Caco-2 (cell line): ENCODE results near the gene AUH. TPM values are rescaled to one million over a fixed set of nuclear protein-coding genes. Genes with fewer than 3 reads are reported as not detected.

Experiments
- BruUV-seq: library from RNA; stranded (reverse); fragments of 400-500 nt; replicated peaks from 2 replicates; lab custom pipeline; 2021; lab: Mats Ljungman, UMichigan
- CTCF ChIA-PET: fragments of 300-600 bp; sonication (Branson Sonifier 250); formaldehyde crosslinking; loops from one replicate; lab custom pipeline; 2022; ENCODE audit warnings: antibody characterized with exemption; lab: Charles Lee
- POLR2A ChIA-PET: fragments of 300-600 bp; sonication (Branson Sonifier 250); formaldehyde crosslinking; loops from one replicate; lab custom pipeline; 2022; ENCODE audit warnings: antibody characterized with exemption; lab: Charles Lee
- DNase-seq, 2 experiments: peaks; one replicate each; pipeline versions ENCODE4 v3.0.0 to v3.0.0-alpha.2; 2020 to 2022
- H3K27me3 ChIP-seq: replicated peaks from 2 replicates; pipeline ENCODE4 v1.6.0; 2011; ENCODE audit warnings: low read length; ENCODE audit not compliant: control insufficient read depth, insufficient read depth
- H3K36me3 ChIP-seq: 2 replicates; pipeline ENCODE4 v1.5.1; 2011; ENCODE audit warnings: low read length; ENCODE audit not compliant: control insufficient read depth, insufficient read depth
- H3K4me1 ChIP-seq: fragments of 250-450 bp; sonication (Bioruptor Pico); 2 replicates; pipeline ENCODE4 v1.5.1; 2020; ENCODE audit warnings: mild to moderate bottlenecking
- H3K4me3 ChIP-seq: 2 replicates; pipeline ENCODE4 v1.5.1; 2011; ENCODE audit warnings: low read depth, mild to moderate bottlenecking, control low read depth, low read length
- H3K9me3 ChIP-seq: fragments of 250-450 bp; sonication (Bioruptor Pico); 2 replicates; pipeline ENCODE4 v1.5.1; 2020; ENCODE audit warnings: mild to moderate bottlenecking, moderate library complexity
- H3K27ac Mint-ChIP-seq: one replicate; pipeline ENCODE4 v1.8.0; 2022; ENCODE audit warnings: mixed read lengths; ENCODE audit not compliant: unreplicated experiment
- H3K27me3 Mint-ChIP-seq: one replicate; pipeline ENCODE4 v1.8.0; 2022; ENCODE audit warnings: mixed read lengths; ENCODE audit not compliant: insufficient read depth, unreplicated experiment
- H3K36me3 Mint-ChIP-seq: one replicate; pipeline ENCODE4 v1.8.0; 2022; ENCODE audit warnings: mild to moderate bottlenecking, mixed read lengths; ENCODE audit not compliant: insufficient read depth, unreplicated experiment
- H3K4me1 Mint-ChIP-seq: one replicate; pipeline ENCODE4 v1.8.0; 2022; ENCODE audit warnings: low read depth, mixed read lengths; ENCODE audit not compliant: unreplicated experiment
- H3K4me3 Mint-ChIP-seq: one replicate; pipeline ENCODE4 v1.8.0; 2022; ENCODE audit warnings: mild to moderate bottlenecking, moderate library complexity, mixed read lengths; ENCODE audit not compliant: unreplicated experiment
- H3K9me3 Mint-ChIP-seq: one replicate; pipeline ENCODE4 v1.8.0; 2022; ENCODE audit warnings: mixed read lengths; ENCODE audit not compliant: unreplicated experiment
- intact Hi-C: fragments of 100-400 bp; cut with micrococcal nuclease; formaldehyde crosslinking; loops from one replicate; pipeline ENCODE4 v1.10.0; 2022; ENCODE audit not compliant: unreplicated experiment
- total RNA-seq: library from RNA; stranded (reverse); gene quantifications from 2 replicates; pipeline ENCODE4 v1.2.3, GENCODE V29; 2022
- TF ChIP-seq, protein P1 (sequence below), 2 experiments: fragments of 200-600 bp in 1 of 2; IDR thresholded peaks; 1 replicate in 1 of 2; 2 replicates in 1 of 2; pipeline versions ENCODE4 v1.5.1 to v1.8.0; 2011 to 2022; ENCODE audit warnings: antibody characterized with exemption in 1 of 2, control low read depth in 1 of 2, inconsistent platforms in 1 of 2, low read depth in 1 of 2, low read length in 1 of 2, mild to moderate bottlenecking in 1 of 2, moderate library complexity in 1 of 2; ENCODE audit not compliant: insufficient read depth in 1 of 2, severe bottlenecking in 1 of 2, unreplicated experiment in 1 of 2

The AUH gene
- total RNA-seq, 1 experiment from 2014 or later: 10.3 TPM

DNA sequence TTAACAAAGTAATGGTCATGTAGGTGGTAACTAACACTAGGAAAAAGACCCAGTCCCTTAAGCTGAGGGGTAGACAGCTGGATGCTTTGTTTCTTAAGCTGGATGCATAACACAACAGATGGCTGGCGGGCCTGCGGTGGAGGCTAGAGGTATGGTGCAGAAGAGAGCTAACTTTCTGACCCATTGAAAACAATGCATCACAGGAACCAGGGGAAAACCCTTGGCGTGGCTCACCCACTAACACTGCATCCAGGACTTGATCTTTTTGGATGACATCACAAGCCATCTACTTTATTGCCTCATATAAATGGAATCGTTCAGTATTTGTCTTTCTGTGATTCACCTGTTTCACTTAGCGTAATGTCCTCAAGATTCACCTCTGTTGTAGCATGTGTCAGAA, 138.7 kb downstream of the AUH start:
- Mint-ChIP-seq H3K27ac (no peak overlapping the region), H3K9me3 (no peaks in the 10 kb centered on the region), H3K4me1 (no peaks in the 10 kb centered on the region), H3K36me3 (no peaks in the 10 kb centered on the region), H3K27me3 (no peaks in the 10 kb centered on the region), H3K4me3 (no peak overlapping the region)
- POLR2A ChIA-PET: no interaction called here
- H3K4me1 ChIP-seq: no peaks in the 10 kb centered on the region
- no peak overlapping the region for H3K4me3 ChIP-seq
- CTCF ChIA-PET: no interaction called here
- TF ChIP-seq, protein P1, sequence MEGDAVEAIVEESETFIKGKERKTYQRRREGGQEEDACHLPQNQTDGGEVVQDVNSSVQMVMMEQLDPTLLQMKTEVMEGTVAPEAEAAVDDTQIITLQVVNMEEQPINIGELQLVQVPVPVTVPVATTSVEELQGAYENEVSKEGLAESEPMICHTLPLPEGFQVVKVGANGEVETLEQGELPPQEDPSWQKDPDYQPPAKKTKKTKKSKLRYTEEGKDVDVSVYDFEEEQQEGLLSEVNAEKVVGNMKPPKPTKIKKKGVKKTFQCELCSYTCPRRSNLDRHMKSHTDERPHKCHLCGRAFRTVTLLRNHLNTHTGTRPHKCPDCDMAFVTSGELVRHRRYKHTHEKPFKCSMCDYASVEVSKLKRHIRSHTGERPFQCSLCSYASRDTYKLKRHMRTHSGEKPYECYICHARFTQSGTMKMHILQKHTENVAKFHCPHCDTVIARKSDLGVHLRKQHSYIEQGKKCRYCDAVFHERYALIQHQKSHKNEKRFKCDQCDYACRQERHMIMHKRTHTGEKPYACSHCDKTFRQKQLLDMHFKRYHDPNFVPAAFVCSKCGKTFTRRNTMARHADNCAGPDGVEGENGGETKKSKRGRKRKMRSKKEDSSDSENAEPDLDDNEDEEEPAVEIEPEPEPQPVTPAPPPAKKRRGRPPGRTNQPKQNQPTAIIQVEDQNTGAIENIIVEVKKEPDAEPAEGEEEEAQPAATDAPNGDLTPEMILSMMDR (IDR thresholded peaks at IDR 0.05; ENCODE audit: insufficient read depth in 1 of 2, low read depth in 1 of 2, low read length in 1 of 2, severe bottlenecking in 1 of 2, unreplicated experiment in 1 of 2): no peak
- H3K9me3 ChIP-seq: no peaks in the 10 kb centered on the region
- intact Hi-C loops: no loop called here
- no peaks in the 10 kb centered on the region for H3K36me3 ChIP-seq
- H3K27me3 ChIP-seq: no peaks in the 10 kb centered on the region
- no TSS peak for BruUV-seq
- DNase-seq: no peak

DNA sequence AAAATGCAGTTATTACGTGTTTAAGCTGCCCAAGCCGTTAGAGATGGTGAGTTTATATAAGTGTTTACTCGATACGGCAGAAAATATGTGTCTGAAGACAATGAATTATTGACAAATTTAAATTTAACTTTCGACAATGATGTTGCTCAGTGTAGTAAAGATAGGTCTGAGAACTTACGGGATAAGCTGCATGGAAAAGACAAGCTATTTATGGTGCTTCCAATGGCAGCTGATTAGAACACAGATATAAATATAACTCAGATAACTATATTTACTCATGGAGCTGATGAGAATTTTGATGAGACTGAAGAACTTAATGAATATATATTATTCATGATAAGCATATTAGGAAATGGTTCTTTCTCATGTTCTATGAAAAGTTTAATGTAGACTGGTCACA, 139.3 kb downstream of the AUH start:
- Histone ChIP-seq H3K36me3 (no peaks in the 10 kb centered on the region), H3K4me1 (no peaks in the 10 kb centered on the region), H3K4me3 (no peak overlapping the region), H3K9me3 (no peaks in the 10 kb centered on the region), H3K27me3 (no peaks in the 10 kb centered on the region)
- ChIA-PET POLR2A (no interaction called here), CTCF (no interaction called here)
- DNase-seq: no peak
- BruUV-seq: no TSS peak
- H3K9me3 Mint-ChIP-seq: no peaks in the 10 kb centered on the region
- H3K27ac Mint-ChIP-seq: no peak overlapping the region
- H3K4me1 Mint-ChIP-seq: no peaks in the 10 kb centered on the region
- intact Hi-C loops: no loop called here
- TF ChIP-seq, protein P1 (IDR thresholded peaks at IDR 0.05; ENCODE audit: insufficient read depth in 1 of 2, low read depth in 1 of 2, low read length in 1 of 2, severe bottlenecking in 1 of 2, unreplicated experiment in 1 of 2): no peak
- H3K27me3 Mint-ChIP-seq: no peaks in the 10 kb centered on the region
- no peaks in the 10 kb centered on the region for H3K36me3 Mint-ChIP-seq
- no peak overlapping the region for H3K4me3 Mint-ChIP-seq

DNA sequence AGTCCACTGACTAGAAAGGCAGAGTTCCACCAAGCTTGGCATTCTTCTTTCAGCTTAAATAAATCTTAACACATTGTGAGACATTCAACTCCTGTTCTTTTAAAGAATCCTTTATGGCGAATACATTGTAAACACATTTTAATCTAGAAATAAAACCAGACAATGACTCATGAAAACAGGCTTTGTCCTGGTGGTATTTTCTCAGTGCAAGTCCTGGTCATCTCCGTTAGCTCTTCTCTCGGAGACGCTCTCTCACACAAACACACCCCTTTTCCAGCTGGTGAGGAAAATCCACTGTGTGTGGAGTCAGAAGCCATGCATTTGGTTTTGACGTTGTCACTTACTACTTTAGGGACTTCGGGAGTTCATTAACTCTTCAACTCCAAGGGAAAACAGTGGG, 140.4 kb downstream of the AUH start:
- no peaks in the 10 kb centered on the region for H3K36me3 ChIP-seq
- ChIA-PET POLR2A (no interaction called here), CTCF (no interaction called here)
- Mint-ChIP-seq H3K9me3 (no peaks in the 10 kb centered on the region), H3K27ac (no peak overlapping the region), H3K4me3 (no peak overlapping the region), H3K36me3 (no peaks in the 10 kb centered on the region), H3K4me1 (no peaks in the 10 kb centered on the region), H3K27me3 (no peaks in the 10 kb centered on the region)
- no peaks in the 10 kb centered on the region for H3K9me3 ChIP-seq
- H3K27me3 ChIP-seq: no peaks in the 10 kb centered on the region
- H3K4me3 ChIP-seq: no peak overlapping the region
- H3K4me1 ChIP-seq: no peaks in the 10 kb centered on the region
- no TSS peak for BruUV-seq
- TF ChIP-seq, protein P1 (IDR thresholded peaks at IDR 0.05; ENCODE audit: insufficient read depth in 1 of 2, low read depth in 1 of 2, low read length in 1 of 2, severe bottlenecking in 1 of 2, unreplicated experiment in 1 of 2): no peak
- DNase-seq: no peak
- intact Hi-C loops: no loop called here
